HepG2 (cell line): ENCODE measurements around the gene PAEP. TPM values are rescaled to one million over a fixed set of nuclear protein-coding genes. Genes with fewer than 3 reads are reported as not detected.
"Not testable (repeated sequence)": the region's sequence is repeated elsewhere in the genome, so short reads cannot be mapped to it uniquely, and the experiment has no call there.

ENCODE experiments used
- ATAC-seq: fragments of 200-7000 bp; cut with Tn5 transposase; 3 replicates; pipeline ENCODE4 v1.9.1; 2020; ENCODE audit warnings: mild to moderate bottlenecking, moderate library complexity
- BruUV-seq: library from RNA; stranded (reverse); fragments of 400-500 nt; replicated peaks from 2 replicates; lab custom pipeline; 2021; lab: Mats Ljungman, UMichigan
- CTCF ChIA-PET: fragments of 300-600 bp; formaldehyde crosslinking; extraction: SDS; loops from one replicate; lab custom pipeline; 2021; ENCODE audit warnings: low total read pairs, inconsistent platforms, low intra/inter-chr PET ratio; lab: Yijun Ruan, JAX
- POLR2A ChIA-PET: fragments of 350-600 bp; sonication (Branson Sonifier 250); formaldehyde crosslinking; loops from one replicate; lab custom pipeline; 2020; ENCODE audit warnings: antibody characterized with exemption, inconsistent platforms; lab: Yijun Ruan, JAX
- DNase-seq: peaks from one replicate; pipeline ENCODE4 v3.0.0-alpha.2; 2015; ENCODE audit warnings: low spot score
- FAIRE-seq: peaks from 3 replicates; lab custom pipeline; 2011; peaks lifted over from hg19 to GRCh38; lab: Jason Lieb, UNC
- H2AFZ ChIP-seq: one replicate; pipeline ENCODE4 v1.6.1; 2011; ENCODE audit warnings: low read length, inconsistent platforms
- H3K27ac ChIP-seq: fragments of 300-600 bp; 3 replicates; pipeline ENCODE4 v1.8.0; 2011; ENCODE audit warnings: mixed run types, mild to moderate bottlenecking, mixed read lengths, low read length, inconsistent platforms; ENCODE audit not compliant: insufficient read depth; ENCODE audit errors: extremely low read length
- H3K27me3 ChIP-seq, 2 experiments: fragments of 200-600 bp in 1 of 2; 2 replicates in 1 of 2; 3 replicates in 1 of 2; pipeline versions ENCODE4 v1.6.0 to v1.8.0; 2011; ENCODE audit warnings: low read length in 2 of 2, mild to moderate bottlenecking in 2 of 2, moderate library complexity in 2 of 2, inconsistent platforms in 1 of 2; ENCODE audit not compliant: insufficient read depth in 2 of 2, control insufficient read depth in 1 of 2
- H3K36me3 ChIP-seq, 2 experiments: fragments of 200-600 bp in 1 of 2; replicated peaks in 1 of 2; 2 replicates in 1 of 2; 3 replicates in 1 of 2; pipeline versions ENCODE4 v1.5.1 to v1.8.0; 2011; ENCODE audit warnings: low read length in 2 of 2, inconsistent platforms in 1 of 2; ENCODE audit not compliant: insufficient read depth in 2 of 2, control insufficient read depth in 1 of 2
- H3K4me1 ChIP-seq: 2 replicates; pipeline ENCODE4 v1.5.1; 2012; ENCODE audit warnings: low read length, inconsistent platforms; ENCODE audit not compliant: insufficient read depth
- H3K4me2 ChIP-seq: 2 replicates; pipeline ENCODE4 v1.6.0; 2011; ENCODE audit warnings: low read depth, low read length, inconsistent platforms
- H3K4me3 ChIP-seq, 3 experiments: fragments of 200-600 bp in 1 of 3; sonication (generic), shearing (Covaris generic) in 1 of 3; replicated peaks in 1 of 3; 2 replicates each; pipeline ENCODE4 v1.5.1; 2011 to 2016; ENCODE audit warnings: low read length in 3 of 3, inconsistent platforms in 2 of 3, low read depth in 2 of 3, mild to moderate bottlenecking in 2 of 3, control low read depth in 1 of 3, mixed read lengths in 1 of 3; ENCODE audit not compliant: insufficient read depth in 1 of 3
- H3K79me2 ChIP-seq: one replicate; pipeline ENCODE4 v1.6.1; 2011; ENCODE audit warnings: low read length, inconsistent platforms; ENCODE audit not compliant: insufficient read depth
- H3K9ac ChIP-seq: 2 replicates; pipeline ENCODE4 v1.6.0; 2011; ENCODE audit warnings: mild to moderate bottlenecking, low read depth, low read length, inconsistent platforms; ENCODE audit not compliant: insufficient read depth
- H3K9me3 ChIP-seq: 2 replicates; pipeline ENCODE4 v1.5.1; 2012; ENCODE audit warnings: mild to moderate bottlenecking, low read length
- H4K20me1 ChIP-seq: 2 replicates; pipeline ENCODE4 v1.6.0; 2011; ENCODE audit warnings: inconsistent platforms, mild to moderate bottlenecking, low read length, moderate library complexity; ENCODE audit not compliant: insufficient read depth
- CHD2 ChIP-seq: IDR thresholded peaks from 2 replicates; pipeline ENCODE4 v1.6.1; 2011; ENCODE audit warnings: low read depth, low read length, improper control_type of control experiment
- HOMEZ ChIP-seq: IDR thresholded peaks from 2 replicates; pipeline ENCODE4 v1.6.1; 2016; ENCODE audit warnings: low read depth
- KDM4B ChIP-seq: sonication (generic); formaldehyde crosslinking; IDR thresholded peaks from 2 replicates; pipeline ENCODE4 v1.4.0; 2020; ENCODE audit warnings: missing genetic modification reagents
- SPEN ChIP-seq: sonication (generic); formaldehyde crosslinking; IDR thresholded peaks from 2 replicates; pipeline ENCODE4 v1.5.1; 2020; ENCODE audit warnings: low read depth, mild to moderate bottlenecking, missing genetic modification reagents
- ZNF292 ChIP-seq: sonication (generic); formaldehyde crosslinking; IDR thresholded peaks from 2 replicates; pipeline ENCODE4 v1.8.1; 2022; ENCODE audit warnings: mild to moderate bottlenecking, low read depth, missing genetic modification reagents, borderline replicate concordance
- WGBS: methylation state at CpG from one replicate; pipeline ENCODE4 v1.1.6; 2017; ENCODE audit warnings: low lambda C conversion rate; 5-methylcytosine and 5-hydroxymethylcytosine counted together
- in situ Hi-C: cut with HindIII; loops from 2 replicates; pipeline ENCODE4 v1.10.0; 2017; ENCODE audit warnings: low pct_unique_long_range_greater_than_20kb; ENCODE audit not compliant: extremely low pct_ligation_motif_present
- intact Hi-C: fragments of 100-400 bp; cut with micrococcal nuclease; formaldehyde crosslinking; loops from one replicate; pipeline ENCODE4 v1.10.0; 2022; ENCODE audit not compliant: unreplicated experiment
- polyA plus RNA-seq, 8 experiments: library from polyadenylated mRNA; depleted of rRNA in 3 of 8; stranded (reverse) in 7 of 8; unstranded in 1 of 8; fragments of >200 nt; fragmentation: Illumina TruSeq in 4 of 8; extraction: Trizol in 4 of 8; gene quantifications; 2 replicates each; pipeline versions ENCODE4 v1.2.1 to v1.2.3, GENCODE V29; 2011 to 2016; ENCODE audit warnings: low read depth in 4 of 8, missing spikeins in 1 of 8, mixed read lengths in 1 of 8; ENCODE audit not compliant: insufficient read depth in 1 of 8
- total RNA-seq, 5 experiments: library from RNA; depleted of rRNA; stranded (reverse); fragments of >200 nt; fragmentation: Illumina TruSeq; extraction: Trizol; gene quantifications; 2 replicates each; pipeline ENCODE4 v1.2.3, GENCODE V29; 2016; ENCODE audit warnings: low read depth in 1 of 5
- TF ChIP-seq, protein P1 (sequence below): sonication (generic); formaldehyde crosslinking; IDR thresholded peaks from 2 replicates; pipeline ENCODE4 v1.5.0; 2020; ENCODE audit warnings: missing genetic modification reagents

Gene PAEP
- total and polyA plus RNA-seq, 2 of the 13 experiments (the other 11 are each of a cell fraction or from before 2014, with no cell fraction given): 0.75 to 10.8 TPM

- no peak for TF ChIP-seq HOMEZ (CRISPR knock-in tag)
- TF ChIP-seq, protein P1, sequence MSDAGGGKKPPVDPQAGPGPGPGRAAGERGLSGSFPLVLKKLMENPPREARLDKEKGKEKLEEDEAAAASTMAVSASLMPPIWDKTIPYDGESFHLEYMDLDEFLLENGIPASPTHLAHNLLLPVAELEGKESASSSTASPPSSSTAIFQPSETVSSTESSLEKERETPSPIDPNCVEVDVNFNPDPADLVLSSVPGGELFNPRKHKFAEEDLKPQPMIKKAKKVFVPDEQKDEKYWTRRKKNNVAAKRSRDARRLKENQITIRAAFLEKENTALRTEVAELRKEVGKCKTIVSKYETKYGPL: no peak
- TF ChIP-seq SPEN (CRISPR knock-in tag): no peak
- no peak for TF ChIP-seq ZNF292 (CRISPR knock-in tag)
- TF ChIP-seq CHD2: no peak
- no peak for TF ChIP-seq KDM4B (CRISPR knock-in tag)
These were observed 13.5 kb upstream of the PAEP start (continued) for GRCh38 chr9:135547756-135548736.

DNA sequence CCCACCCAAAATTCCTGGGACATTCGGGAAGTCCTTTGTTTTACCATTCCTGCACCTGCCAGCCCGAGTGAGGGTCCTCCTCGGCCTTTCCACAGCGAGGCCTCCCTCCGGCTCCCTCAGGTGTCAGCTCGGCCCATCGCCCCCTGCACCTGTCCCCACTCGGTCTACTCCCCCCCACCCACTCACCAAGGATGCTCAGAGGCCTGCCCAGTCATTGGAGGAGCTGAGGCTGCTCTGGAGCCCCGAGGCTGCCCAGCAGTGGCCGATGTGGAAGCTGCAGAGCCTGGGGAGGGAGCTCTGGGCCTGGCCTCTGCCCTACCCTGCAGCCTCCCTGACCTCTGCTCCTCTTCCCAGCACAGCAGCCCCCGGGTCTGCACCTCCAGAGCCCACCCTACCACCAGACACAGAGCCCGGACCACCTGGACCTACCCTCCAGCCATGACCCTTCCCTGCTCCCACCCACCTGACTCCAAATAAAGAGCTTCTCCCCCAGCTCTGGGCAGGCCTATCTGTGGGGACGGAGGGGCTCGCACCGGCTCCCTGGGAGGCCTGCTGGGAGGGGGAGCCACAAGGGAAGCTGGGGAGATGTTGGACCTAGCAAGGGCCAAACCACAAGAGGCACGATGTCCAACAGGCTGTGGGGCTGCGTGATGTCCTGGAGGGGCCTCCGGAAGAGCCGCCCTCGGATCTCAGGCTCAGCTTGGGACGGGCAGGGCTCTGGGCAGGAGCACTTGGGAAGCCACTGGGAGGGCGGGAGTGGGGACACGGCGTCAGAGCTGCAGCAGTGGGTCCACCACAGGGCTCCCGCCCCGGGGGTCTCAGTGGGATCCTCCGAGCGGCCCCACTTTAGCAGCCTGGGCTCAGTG is 11.8 kb upstream of the PAEP start:
- H3K27ac ChIP-seq, ATAC-seq, BruUV-seq, H3K4me2 ChIP-seq, H3K79me2 ChIP-seq, intact Hi-C loops, H4K20me1 ChIP-seq, H3K9me3 ChIP-seq, H3K9ac ChIP-seq, CTCF ChIA-PET, H3K4me3 ChIP-seq, POLR2A ChIA-PET, DNase-seq, H2AFZ ChIP-seq, FAIRE-seq, H3K4me1 ChIP-seq, H3K36me3 ChIP-seq, in situ Hi-C loops: not testable (repeated sequence)
- peaks cover 14 to 53% of the 10 kb centered on the region in 2 experiments; a peak in 4 of 5 replicates for H3K27me3 ChIP-seq
- WGBS: 4% methylated on average over 10 of the region's 28 CpGs
